GM12891 (cell line): ENCODE results near the gene C10orf90.

Experiments
- POLR2A ChIP-seq: IDR thresholded peaks from 2 replicates; pipeline ENCODE4 v1.6.1; 2011; ENCODE audit warnings: low read depth, low read length, control low read depth
- POLR2AphosphoS5 ChIP-seq: IDR thresholded peaks from 2 replicates; pipeline ENCODE4 v1.6.1; 2011; ENCODE audit warnings: low read depth, low read length, control low read depth

- TF ChIP-seq POLR2A, result no peak
- no peak for TF ChIP-seq POLR2AphosphoS5
Observed at GRCh38 chr10:126538439-126539135, 131.9 kb downstream of the C10orf90 start.
